Calu3 (cell line): ENCODE data around the gene PDE9A. TPM values are rescaled to one million over a fixed set of nuclear protein-coding genes. Genes with fewer than 3 reads are reported as not detected.

ENCODE experiments used
- BruUV-seq: library from RNA; stranded (reverse); fragments of 400-500 nt; replicated peaks from 2 replicates; lab custom pipeline; 2021; lab: Mats Ljungman, UMichigan
- CTCF ChIA-PET: fragments of 300-600 bp; sonication (Branson Sonifier 250); formaldehyde crosslinking; loops from one replicate; lab custom pipeline; 2022; ENCODE audit warnings: antibody characterized with exemption; lab: Charles Lee
- DNase-seq: peaks from one replicate; pipeline ENCODE4 v3.0.0; 2022
- H3K27ac Mint-ChIP-seq: one replicate; pipeline ENCODE4 v1.8.0; 2022; ENCODE audit warnings: mixed read lengths; ENCODE audit not compliant: unreplicated experiment
- H3K27me3 Mint-ChIP-seq: one replicate; pipeline ENCODE4 v1.8.0; 2022; ENCODE audit warnings: mixed read lengths; ENCODE audit not compliant: unreplicated experiment
- H3K36me3 Mint-ChIP-seq: one replicate; pipeline ENCODE4 v1.8.0; 2022; ENCODE audit warnings: mild to moderate bottlenecking, moderate library complexity, mixed read lengths; ENCODE audit not compliant: insufficient read depth, unreplicated experiment
- H3K4me1 Mint-ChIP-seq: one replicate; pipeline ENCODE4 v1.8.0; 2022; ENCODE audit warnings: mild to moderate bottlenecking, low read depth, mixed read lengths; ENCODE audit not compliant: unreplicated experiment
- H3K4me3 Mint-ChIP-seq: one replicate; pipeline ENCODE4 v1.8.0; 2022; ENCODE audit warnings: mild to moderate bottlenecking, low read depth, moderate library complexity, mixed read lengths; ENCODE audit not compliant: unreplicated experiment
- H3K9me3 Mint-ChIP-seq: one replicate; pipeline ENCODE4 v1.8.0; 2022; ENCODE audit warnings: low read depth, mixed read lengths; ENCODE audit not compliant: unreplicated experiment
- intact Hi-C: fragments of 100-400 bp; cut with micrococcal nuclease; formaldehyde crosslinking; loops from one replicate; pipeline ENCODE4 v1.10.0; 2022; ENCODE audit not compliant: unreplicated experiment
- total RNA-seq: library from RNA; stranded (reverse); gene quantifications from 2 replicates; pipeline ENCODE4 v1.2.3, GENCODE V29; 2022
- TF ChIP-seq, protein P1 (sequence below): fragments of 200-600 bp; IDR thresholded peaks from one replicate; pipeline ENCODE4 v1.8.0; 2022; ENCODE audit warnings: antibody characterized with exemption; ENCODE audit not compliant: unreplicated experiment

The PDE9A gene
- total RNA-seq, 1 experiment from 2014 or later: 10.9 TPM

GRCh38 chr21:42659416-42660117 is 6.1 kb downstream of the PDE9A start:
- DNase-seq: no peak
- CTCF ChIA-PET: no interaction called here
- no peaks in the 10 kb centered on the region for H3K9me3 Mint-ChIP-seq
- intact Hi-C loops: no loop called here
- H3K4me3 Mint-ChIP-seq: no peak overlapping the region
- BruUV-seq: no TSS peak
- H3K4me1 Mint-ChIP-seq: peaks cover 19% of the 10 kb centered on the region
- H3K27me3 Mint-ChIP-seq: no peaks in the 10 kb centered on the region
- peaks cover 4% of the 10 kb centered on the region for H3K36me3 Mint-ChIP-seq
- H3K27ac Mint-ChIP-seq: no peak overlapping the region
- TF ChIP-seq, protein P1, sequence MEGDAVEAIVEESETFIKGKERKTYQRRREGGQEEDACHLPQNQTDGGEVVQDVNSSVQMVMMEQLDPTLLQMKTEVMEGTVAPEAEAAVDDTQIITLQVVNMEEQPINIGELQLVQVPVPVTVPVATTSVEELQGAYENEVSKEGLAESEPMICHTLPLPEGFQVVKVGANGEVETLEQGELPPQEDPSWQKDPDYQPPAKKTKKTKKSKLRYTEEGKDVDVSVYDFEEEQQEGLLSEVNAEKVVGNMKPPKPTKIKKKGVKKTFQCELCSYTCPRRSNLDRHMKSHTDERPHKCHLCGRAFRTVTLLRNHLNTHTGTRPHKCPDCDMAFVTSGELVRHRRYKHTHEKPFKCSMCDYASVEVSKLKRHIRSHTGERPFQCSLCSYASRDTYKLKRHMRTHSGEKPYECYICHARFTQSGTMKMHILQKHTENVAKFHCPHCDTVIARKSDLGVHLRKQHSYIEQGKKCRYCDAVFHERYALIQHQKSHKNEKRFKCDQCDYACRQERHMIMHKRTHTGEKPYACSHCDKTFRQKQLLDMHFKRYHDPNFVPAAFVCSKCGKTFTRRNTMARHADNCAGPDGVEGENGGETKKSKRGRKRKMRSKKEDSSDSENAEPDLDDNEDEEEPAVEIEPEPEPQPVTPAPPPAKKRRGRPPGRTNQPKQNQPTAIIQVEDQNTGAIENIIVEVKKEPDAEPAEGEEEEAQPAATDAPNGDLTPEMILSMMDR: no peak

DNA sequence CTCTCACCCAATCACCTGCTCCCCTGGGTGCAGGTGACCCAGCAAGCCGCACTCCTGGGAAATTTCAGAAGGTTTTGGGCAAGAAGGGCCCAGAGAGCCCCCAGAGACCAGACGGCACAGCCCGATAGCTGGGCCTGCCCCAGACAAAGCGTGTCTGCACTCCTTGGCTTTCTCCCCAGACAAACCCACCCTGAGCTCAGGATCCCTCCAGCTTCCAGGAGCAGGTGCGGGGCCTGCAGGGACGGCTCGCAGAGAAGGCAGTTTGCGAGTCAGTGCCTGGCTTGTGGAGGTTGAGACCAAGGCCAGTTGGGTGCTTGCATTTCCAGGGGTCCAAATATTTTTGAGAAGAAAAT is 6.7 kb downstream of the PDE9A start:
- CTCF ChIA-PET: no interaction called here
- H3K36me3 Mint-ChIP-seq: peaks cover 2% of the 10 kb centered on the region
- no peaks in the 10 kb centered on the region for H3K9me3 Mint-ChIP-seq
- H3K27me3 Mint-ChIP-seq: no peaks in the 10 kb centered on the region
- no TSS peak for BruUV-seq
- H3K4me3 Mint-ChIP-seq: no peak overlapping the region
- peaks cover 14% of the 10 kb centered on the region for H3K4me1 Mint-ChIP-seq
- no peak for DNase-seq
- H3K27ac Mint-ChIP-seq: no peak overlapping the region
- TF ChIP-seq, protein P1: no peak
- intact Hi-C loops: no loop called here

- CTCF ChIA-PET: no interaction called here
- no peaks in the 10 kb centered on the region for H3K9me3 Mint-ChIP-seq
- no peaks in the 10 kb centered on the region for H3K27me3 Mint-ChIP-seq
Measured at GRCh38 chr21:42661688-42662429, 8.4 kb downstream of the PDE9A start.

DNA sequence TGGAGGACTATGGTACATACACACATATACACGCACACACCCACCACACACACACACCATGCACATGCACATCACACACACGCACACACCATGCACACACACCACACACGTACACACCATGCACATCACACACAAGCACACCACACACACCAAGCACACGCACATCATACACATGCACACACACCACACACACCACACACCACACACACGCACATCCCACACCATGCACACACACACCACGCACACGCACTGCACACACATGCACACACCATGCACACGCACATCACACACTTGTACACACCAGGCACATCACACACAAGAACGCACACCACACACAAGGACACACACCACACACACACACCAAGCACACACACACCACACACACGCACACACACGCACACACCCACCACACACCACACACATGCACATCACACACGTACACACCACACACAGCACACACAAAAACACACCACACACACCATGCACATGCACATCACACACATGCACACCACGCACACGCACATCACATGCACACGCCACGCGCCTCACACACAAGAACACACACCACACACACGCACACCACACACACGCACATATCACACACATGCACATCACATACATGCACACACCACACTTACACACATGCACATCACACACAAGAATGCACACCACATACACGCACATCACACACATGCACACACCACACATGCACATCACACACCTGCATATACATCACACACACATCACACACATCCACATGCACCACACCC is 9.2 kb downstream of the PDE9A start:
- CTCF ChIA-PET: no interaction called here
- Mint-ChIP-seq H3K4me3 (no peak overlapping the region), H3K27ac (no peak overlapping the region), H3K9me3 (no peaks in the 10 kb centered on the region), H3K4me1 (no peaks in the 10 kb centered on the region), H3K27me3 (no peaks in the 10 kb centered on the region), H3K36me3 (no peaks in the 10 kb centered on the region)
- no TSS peak for BruUV-seq
- intact Hi-C loops: no loop called here
- TF ChIP-seq, protein P1: no peak
- no peak for DNase-seq

More at GRCh38 chr21:42661688-42662429, 8.4 kb downstream of the PDE9A start:
- H3K27ac Mint-ChIP-seq: no peak overlapping the region
- H3K4me1 Mint-ChIP-seq: no peaks in the 10 kb centered on the region
- DNase-seq: no peak
- intact Hi-C loops: no loop called here
- no peaks in the 10 kb centered on the region for H3K36me3 Mint-ChIP-seq
- no TSS peak for BruUV-seq
- no peak overlapping the region for H3K4me3 Mint-ChIP-seq
- TF ChIP-seq, protein P1: no peak
